Fibroblast of lung (primary cell): ENCODE measurements around the gene CDC42EP2. TPM values are rescaled to one million over a fixed set of nuclear protein-coding genes. Genes with fewer than 3 reads are reported as not detected.
A peak's percentile ranks its signal among the peaks of the same experiment; 100 is the strongest.

Source experiments
- DNase-seq, 2 donors: peaks; one replicate each; pipeline versions ENCODE4 v3.0.0 to v3.0.0-alpha.2; 2010; ENCODE audit warnings: low read depth in 2 of 2
- H2AFZ ChIP-seq: 2 replicates; pipeline ENCODE4 v1.5.1; 2012; ENCODE audit warnings: low read length, control low read depth, inconsistent platforms
- H3K27ac ChIP-seq: 2 replicates; pipeline ENCODE4 v1.5.1; 2011; ENCODE audit warnings: low read length, control low read depth; ENCODE audit not compliant: insufficient read depth
- H3K27me3 ChIP-seq: 2 replicates; pipeline ENCODE4 v1.5.1; 2011; ENCODE audit warnings: mild to moderate bottlenecking, low read length; ENCODE audit not compliant: control insufficient read depth, insufficient read depth
- H3K36me3 ChIP-seq: 2 replicates; pipeline ENCODE4 v1.5.1; 2011; ENCODE audit warnings: low read length; ENCODE audit not compliant: control insufficient read depth, insufficient read depth
- H3K4me1 ChIP-seq: 2 replicates; pipeline ENCODE4 v1.5.1; 2011; ENCODE audit warnings: low read length; ENCODE audit not compliant: control insufficient read depth, insufficient read depth; ENCODE audit errors: extremely low read depth
- H3K4me2 ChIP-seq: 2 replicates; pipeline ENCODE4 v1.5.1; 2011; ENCODE audit warnings: low read length, control low read depth; ENCODE audit not compliant: insufficient read depth; ENCODE audit errors: extremely low read depth
- H3K4me3 ChIP-seq, 4 experiments: fragments of 200-600 bp in 1 of 4; sonication (generic) in 1 of 4; replicated peaks in 1 of 4; 2 replicates each; pipeline ENCODE4 v1.5.1; 2011 to 2016; ENCODE audit warnings: low read length in 4 of 4, low read depth in 3 of 4, mild to moderate bottlenecking in 3 of 4, control low read depth in 2 of 4, inconsistent platforms in 1 of 4, mixed read lengths in 1 of 4; ENCODE audit not compliant: insufficient read depth in 1 of 4; ENCODE audit errors: control extremely low read depth in 1 of 4
- H3K79me2 ChIP-seq: 2 replicates; pipeline ENCODE4 v1.5.1; 2012; ENCODE audit warnings: mild to moderate bottlenecking, low read length, inconsistent platforms; ENCODE audit not compliant: control insufficient read depth, insufficient read depth
- H3K9ac ChIP-seq: 2 replicates; pipeline ENCODE4 v1.5.1; 2011; ENCODE audit warnings: mild to moderate bottlenecking, low read length, control low read depth; ENCODE audit not compliant: insufficient read depth
- H3K9me3 ChIP-seq: 2 replicates; pipeline ENCODE4 v1.5.1; 2012; ENCODE audit warnings: low read depth, low read length; ENCODE audit not compliant: control insufficient read depth, insufficient read depth
- H4K20me1 ChIP-seq: 2 replicates; pipeline ENCODE4 v1.5.1; 2011; ENCODE audit warnings: low read length; ENCODE audit not compliant: control insufficient read depth, insufficient read depth; ENCODE audit errors: extremely low read depth
- EZH2 ChIP-seq: IDR thresholded peaks from 2 replicates; pipeline ENCODE4 v1.5.1; 2012; ENCODE audit warnings: low read length, control low read depth, mild to moderate bottlenecking; ENCODE audit errors: missing control alignments
- polyA plus RNA-seq, 2 donors: library from polyadenylated mRNA; depleted of rRNA in 1 of 2; stranded (reverse) in 1 of 2; unstranded in 1 of 2; fragments of >200 nt; gene quantifications; 2 replicates each; pipeline ENCODE4 v1.2.1, GENCODE V29; 2011 to 2012; ENCODE audit warnings: missing spikeins in 1 of 2
- total RNA-seq: library from RNA; depleted of rRNA; stranded (reverse); fragments of >200 nt; gene quantifications from 2 replicates; pipeline ENCODE4 v1.2.1, GENCODE V29; 2014
- TF ChIP-seq, protein P1 (sequence below), 2 donors: IDR thresholded peaks in 1 of 2; conservative IDR thresholded peaks in 1 of 2; 1 replicate in 1 of 2; 2 replicates in 1 of 2; pipeline ENCODE4 v1.5.1; 2011 to 2012; ENCODE audit warnings: low read length in 2 of 2, control low read depth in 1 of 2, inconsistent platforms in 1 of 2, low read depth in 1 of 2, mild to moderate bottlenecking in 1 of 2

The CDC42EP2 gene
- total and polyA plus RNA-seq, 2 donors (not counting 1 experiment from before 2014, with no cell fraction given) = 25.6 to 48.4 TPM

DNA sequence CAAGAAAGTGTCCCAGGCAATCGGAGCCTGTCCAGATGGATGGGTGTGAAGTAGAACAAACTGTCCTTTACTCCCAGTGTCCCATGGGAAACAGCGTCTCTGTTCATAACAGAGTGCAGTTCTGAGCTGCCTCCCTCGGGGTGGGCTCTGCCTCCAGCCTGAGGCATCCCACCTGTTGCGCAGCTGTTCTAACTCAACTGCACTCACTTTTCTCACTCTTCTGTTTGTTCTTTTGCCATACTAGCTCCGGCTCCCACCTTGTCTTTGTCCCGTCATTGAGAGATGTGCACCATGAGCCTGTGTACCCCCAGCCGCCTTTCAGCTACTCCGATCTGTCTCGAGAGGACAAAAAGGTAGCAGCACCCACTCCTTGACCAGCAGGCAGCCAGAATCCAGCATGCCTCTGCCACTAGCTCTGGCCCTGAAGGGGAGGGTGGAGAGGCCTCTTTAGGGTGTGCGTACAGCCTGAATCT is 20.7 kb upstream of the CDC42EP2 start:
- Histone ChIP-seq H3K27me3 (no peaks in the 10 kb centered on the region), H3K79me2 (no peaks in the 10 kb centered on the region), H3K27ac (peak overlapping the region; percentile 100), H3K4me2 (no peak overlapping the region), H3K9ac (no peak overlapping the region), H4K20me1 (no peaks in the 10 kb centered on the region), H3K9me3 (no peaks in the 10 kb centered on the region), H3K4me1 (peaks cover 49% of the 10 kb centered on the region), H2AFZ (no peak overlapping the region), H3K4me3 (no peak overlapping the region), H3K36me3 (peaks cover 10% of the 10 kb centered on the region)
- no peak for TF ChIP-seq EZH2
- TF ChIP-seq, protein P1, sequence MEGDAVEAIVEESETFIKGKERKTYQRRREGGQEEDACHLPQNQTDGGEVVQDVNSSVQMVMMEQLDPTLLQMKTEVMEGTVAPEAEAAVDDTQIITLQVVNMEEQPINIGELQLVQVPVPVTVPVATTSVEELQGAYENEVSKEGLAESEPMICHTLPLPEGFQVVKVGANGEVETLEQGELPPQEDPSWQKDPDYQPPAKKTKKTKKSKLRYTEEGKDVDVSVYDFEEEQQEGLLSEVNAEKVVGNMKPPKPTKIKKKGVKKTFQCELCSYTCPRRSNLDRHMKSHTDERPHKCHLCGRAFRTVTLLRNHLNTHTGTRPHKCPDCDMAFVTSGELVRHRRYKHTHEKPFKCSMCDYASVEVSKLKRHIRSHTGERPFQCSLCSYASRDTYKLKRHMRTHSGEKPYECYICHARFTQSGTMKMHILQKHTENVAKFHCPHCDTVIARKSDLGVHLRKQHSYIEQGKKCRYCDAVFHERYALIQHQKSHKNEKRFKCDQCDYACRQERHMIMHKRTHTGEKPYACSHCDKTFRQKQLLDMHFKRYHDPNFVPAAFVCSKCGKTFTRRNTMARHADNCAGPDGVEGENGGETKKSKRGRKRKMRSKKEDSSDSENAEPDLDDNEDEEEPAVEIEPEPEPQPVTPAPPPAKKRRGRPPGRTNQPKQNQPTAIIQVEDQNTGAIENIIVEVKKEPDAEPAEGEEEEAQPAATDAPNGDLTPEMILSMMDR (conservative IDR thresholded peaks at IDR 0.05 in 1 of 2, IDR thresholded peaks at IDR 0.05 in 1 of 2; ENCODE audit: low read depth in 1 of 2, low read length in 2 of 2) = no peak
- peak in 1 of 2 donors; percentile 84 for DNase-seq

DNA sequence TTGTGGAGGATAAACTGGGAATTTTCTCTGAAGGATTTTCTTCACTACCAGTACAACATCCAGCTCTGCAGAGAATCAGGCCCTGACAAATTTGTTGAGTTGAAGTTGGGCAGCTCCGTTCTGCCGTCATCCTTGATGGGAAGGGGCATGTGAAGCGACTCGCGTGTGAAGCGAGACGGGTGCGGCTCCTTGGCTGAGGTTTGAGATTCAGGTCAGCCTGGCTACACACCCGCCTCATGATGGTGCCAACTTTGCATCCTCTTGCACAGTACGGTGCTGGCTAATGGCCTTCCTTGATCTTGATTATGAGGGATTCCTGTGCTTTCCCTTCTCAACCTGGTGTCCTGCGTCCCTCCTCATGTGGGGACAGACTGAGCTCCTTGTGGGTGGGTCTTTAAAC is 19.7 kb upstream of the CDC42EP2 start:
- no peak overlapping the region for H3K27ac ChIP-seq
- H3K4me2 ChIP-seq = no peak overlapping the region
- H3K9ac ChIP-seq = no peak overlapping the region
- H3K9me3 ChIP-seq = no peaks in the 10 kb centered on the region
- H3K36me3 ChIP-seq = peaks cover 10% of the 10 kb centered on the region
- no peak overlapping the region for H3K4me3 ChIP-seq
- H3K27me3 ChIP-seq = no peaks in the 10 kb centered on the region
- DNase-seq = no peak
- H3K4me1 ChIP-seq = peaks cover 49% of the 10 kb centered on the region
- no peaks in the 10 kb centered on the region for H3K79me2 ChIP-seq
- TF ChIP-seq, protein P1 (conservative IDR thresholded peaks at IDR 0.05 in 1 of 2, IDR thresholded peaks at IDR 0.05 in 1 of 2; ENCODE audit: low read depth in 1 of 2, low read length in 2 of 2) = no peak
- no peak for TF ChIP-seq EZH2
- no peak overlapping the region for H2AFZ ChIP-seq
- H4K20me1 ChIP-seq = no peaks in the 10 kb centered on the region

DNA sequence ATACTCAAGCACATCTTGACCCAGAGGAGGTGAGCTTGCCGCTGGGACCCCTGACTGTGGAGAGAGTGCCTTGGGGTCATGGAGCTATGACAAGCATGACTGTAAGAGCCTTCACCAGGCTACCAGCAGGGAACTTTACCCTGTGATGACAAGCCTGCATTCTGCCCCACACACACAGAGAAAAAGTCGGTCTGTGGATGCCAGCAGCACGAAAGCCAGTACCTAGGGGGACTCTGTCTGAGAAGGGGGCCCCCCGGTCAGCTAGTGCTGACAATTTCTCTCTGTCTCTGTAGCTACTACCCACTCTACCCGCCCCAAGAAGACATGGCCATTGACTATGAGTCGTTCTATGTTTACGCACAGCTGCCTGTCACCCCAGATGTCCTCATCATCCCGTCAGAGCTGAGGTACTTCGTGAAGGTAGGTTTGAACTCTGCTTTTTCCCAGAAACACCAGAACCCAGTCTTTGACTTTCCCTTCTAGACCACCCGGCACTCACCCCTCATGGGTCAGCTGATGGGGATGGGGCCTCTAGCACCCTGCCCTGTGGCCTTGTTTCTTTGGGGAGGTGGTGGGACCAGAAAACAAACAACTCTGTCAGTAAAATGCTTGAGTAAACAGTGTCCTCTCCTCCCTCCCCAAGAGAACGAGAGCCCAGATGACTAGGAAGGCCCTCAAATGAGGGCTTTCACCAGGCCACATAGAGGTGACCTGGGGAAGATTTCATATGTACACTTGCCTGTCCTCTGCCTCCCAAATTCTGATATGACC is 18.9 kb upstream of the CDC42EP2 start:
- peaks cover 46% of the 10 kb centered on the region for H3K4me1 ChIP-seq
- no peak overlapping the region for H3K4me2 ChIP-seq
- H4K20me1 ChIP-seq = no peaks in the 10 kb centered on the region
- DNase-seq = no peak
- no peaks in the 10 kb centered on the region for H3K9me3 ChIP-seq
- peak overlapping the region; percentile 50 for H3K27ac ChIP-seq
- no peaks in the 10 kb centered on the region for H3K27me3 ChIP-seq
- no peak overlapping the region for H3K4me3 ChIP-seq
- H3K79me2 ChIP-seq = no peaks in the 10 kb centered on the region
- peaks cover 10% of the 10 kb centered on the region for H3K36me3 ChIP-seq
- TF ChIP-seq, protein P1 (conservative IDR thresholded peaks at IDR 0.05 in 1 of 2, IDR thresholded peaks at IDR 0.05 in 1 of 2; ENCODE audit: low read depth in 1 of 2, low read length in 2 of 2) = no peak
- no peak for TF ChIP-seq EZH2
- H2AFZ ChIP-seq = no peak overlapping the region
- no peak overlapping the region for H3K9ac ChIP-seq
